H1 (cell line): ENCODE data around the gene GIT1. TPM values are rescaled to one million over a fixed set of nuclear protein-coding genes. Genes with fewer than 3 reads are reported as not detected.

ENCODE experiments used
- ASH2L ChIP-seq: fragments of 200-600, 300-600 bp; sonication (generic); IDR thresholded peaks from one replicate; pipeline ENCODE4 v1.7.1; 2017; ENCODE audit warnings: low read length
- BRCA1 ChIP-seq: IDR thresholded peaks from 2 replicates; pipeline ENCODE4 v1.6.1; 2012; ENCODE audit warnings: low read depth, low read length, improper control_type of control experiment
- EGR1 ChIP-seq: IDR thresholded peaks from 2 replicates; pipeline ENCODE4 v1.6.1; 2011; ENCODE audit warnings: low read depth, low read length, borderline replicate concordance
- GABPA ChIP-seq: IDR thresholded peaks from 2 replicates; pipeline ENCODE4 v1.6.1; 2011; ENCODE audit warnings: mild to moderate bottlenecking, low read length, moderate library complexity, borderline replicate concordance; ENCODE audit not compliant: insufficient read depth
- JUND ChIP-seq: IDR thresholded peaks from 2 replicates; pipeline ENCODE4 v1.6.1; 2011; ENCODE audit warnings: mild to moderate bottlenecking, improper control_type of control experiment, low read length
- NANOG ChIP-seq: IDR thresholded peaks from 2 replicates; pipeline ENCODE4 v1.6.1; 2011; ENCODE audit warnings: low read length, low read depth, mild to moderate bottlenecking, inconsistent platforms; ENCODE audit not compliant: insufficient read depth, poor library complexity, severe bottlenecking
- SIRT6 ChIP-seq: IDR thresholded peaks from one replicate; pipeline ENCODE4 v1.7.1; 2012; ENCODE audit warnings: low read length, inconsistent platforms
- ZNF274 ChIP-seq: IDR thresholded peaks from 2 replicates; pipeline ENCODE4 v1.7.0; 2012; ENCODE audit warnings: low read length, borderline replicate concordance; ENCODE audit errors: extremely low read depth
- polyA plus RNA-seq, 7 experiments: library from polyadenylated mRNA; depleted of rRNA in 3 of 7; stranded (reverse) in 5 of 7; unstranded in 2 of 7; fragments of >200 nt in 5 of 7; fragments of 200-250 nt in 2 of 7; gene quantifications; 1 replicate in 5 of 7; 2 replicates in 1 of 7; 4 replicates in 1 of 7; pipeline versions ENCODE4 v1.2.1 to v1.2.3, GENCODE V29; 2011 to 2013; ENCODE audit warnings: missing spikeins in 2 of 7, mixed read lengths in 2 of 7
- total RNA-seq: library from RNA; stranded (reverse); fragmentation: NEBNext Ultra II Directional; extraction: Animal tissue kit (Norgen Biotek cat#: 25700); gene quantifications from 2 replicates; pipeline ENCODE4 v1.2.1, GENCODE V29; 2021
- TF ChIP-seq, protein P1 (sequence below): fragments of 300-600 bp; sonication (generic); IDR thresholded peaks from 2 replicates; pipeline ENCODE4 v1.7.1; 2012; ENCODE audit warnings: low read length, moderate library complexity, mild to moderate bottlenecking, inconsistent platforms; ENCODE audit not compliant: insufficient replicate concordance
- TF ChIP-seq, protein P2 (sequence below): IDR thresholded peaks from 2 replicates; pipeline ENCODE4 v1.6.1; 2012; ENCODE audit warnings: inconsistent platforms

GIT1 gene
- total and polyA plus RNA-seq, 2 of the 8 experiments (the other 6 are each of a cell fraction or from before 2014, with no cell fraction given) = 62.4 to 63.0 TPM

DNA sequence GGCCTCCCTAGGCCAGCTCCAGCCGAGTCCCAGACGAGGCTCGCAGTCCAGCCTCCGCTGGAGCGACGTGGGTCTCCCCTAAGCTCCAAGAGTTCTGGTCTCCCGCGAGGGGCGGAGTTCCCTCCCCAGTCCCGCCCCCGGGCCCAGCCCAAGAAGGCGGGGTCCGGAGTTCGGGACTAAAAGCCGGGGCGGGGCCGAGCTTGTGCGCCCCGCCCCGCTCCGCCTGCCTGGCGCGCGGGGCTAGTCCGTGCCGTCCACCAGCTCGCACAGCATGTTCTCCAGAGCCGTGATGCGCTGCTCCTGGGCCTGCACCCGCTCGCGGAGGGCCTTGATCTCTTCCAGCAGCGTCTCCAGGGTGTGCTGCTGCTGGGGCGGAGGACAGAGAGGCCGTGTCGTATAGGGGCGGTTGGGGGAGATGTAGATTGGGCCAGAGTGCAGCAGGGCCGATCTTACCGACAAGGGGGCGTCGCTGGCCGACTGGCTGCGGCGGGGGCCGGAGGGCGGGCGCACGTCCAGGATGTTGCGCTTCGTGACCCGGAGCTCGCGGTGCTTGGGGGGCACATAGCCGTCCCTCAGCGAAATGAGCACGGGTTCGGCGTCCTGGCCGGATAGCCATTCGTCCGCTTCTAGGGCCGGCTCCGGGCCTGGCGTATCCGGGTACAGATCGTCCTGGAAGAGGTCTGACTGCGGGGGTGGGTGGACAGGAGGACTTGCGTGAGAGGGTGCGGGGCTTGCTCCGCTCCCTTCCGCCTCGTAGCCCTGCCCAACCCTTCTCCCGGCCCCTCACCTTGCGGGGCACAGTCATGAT, 26.2 kb upstream of the GIT1 start (continued):
- TF ChIP-seq, protein P1, sequence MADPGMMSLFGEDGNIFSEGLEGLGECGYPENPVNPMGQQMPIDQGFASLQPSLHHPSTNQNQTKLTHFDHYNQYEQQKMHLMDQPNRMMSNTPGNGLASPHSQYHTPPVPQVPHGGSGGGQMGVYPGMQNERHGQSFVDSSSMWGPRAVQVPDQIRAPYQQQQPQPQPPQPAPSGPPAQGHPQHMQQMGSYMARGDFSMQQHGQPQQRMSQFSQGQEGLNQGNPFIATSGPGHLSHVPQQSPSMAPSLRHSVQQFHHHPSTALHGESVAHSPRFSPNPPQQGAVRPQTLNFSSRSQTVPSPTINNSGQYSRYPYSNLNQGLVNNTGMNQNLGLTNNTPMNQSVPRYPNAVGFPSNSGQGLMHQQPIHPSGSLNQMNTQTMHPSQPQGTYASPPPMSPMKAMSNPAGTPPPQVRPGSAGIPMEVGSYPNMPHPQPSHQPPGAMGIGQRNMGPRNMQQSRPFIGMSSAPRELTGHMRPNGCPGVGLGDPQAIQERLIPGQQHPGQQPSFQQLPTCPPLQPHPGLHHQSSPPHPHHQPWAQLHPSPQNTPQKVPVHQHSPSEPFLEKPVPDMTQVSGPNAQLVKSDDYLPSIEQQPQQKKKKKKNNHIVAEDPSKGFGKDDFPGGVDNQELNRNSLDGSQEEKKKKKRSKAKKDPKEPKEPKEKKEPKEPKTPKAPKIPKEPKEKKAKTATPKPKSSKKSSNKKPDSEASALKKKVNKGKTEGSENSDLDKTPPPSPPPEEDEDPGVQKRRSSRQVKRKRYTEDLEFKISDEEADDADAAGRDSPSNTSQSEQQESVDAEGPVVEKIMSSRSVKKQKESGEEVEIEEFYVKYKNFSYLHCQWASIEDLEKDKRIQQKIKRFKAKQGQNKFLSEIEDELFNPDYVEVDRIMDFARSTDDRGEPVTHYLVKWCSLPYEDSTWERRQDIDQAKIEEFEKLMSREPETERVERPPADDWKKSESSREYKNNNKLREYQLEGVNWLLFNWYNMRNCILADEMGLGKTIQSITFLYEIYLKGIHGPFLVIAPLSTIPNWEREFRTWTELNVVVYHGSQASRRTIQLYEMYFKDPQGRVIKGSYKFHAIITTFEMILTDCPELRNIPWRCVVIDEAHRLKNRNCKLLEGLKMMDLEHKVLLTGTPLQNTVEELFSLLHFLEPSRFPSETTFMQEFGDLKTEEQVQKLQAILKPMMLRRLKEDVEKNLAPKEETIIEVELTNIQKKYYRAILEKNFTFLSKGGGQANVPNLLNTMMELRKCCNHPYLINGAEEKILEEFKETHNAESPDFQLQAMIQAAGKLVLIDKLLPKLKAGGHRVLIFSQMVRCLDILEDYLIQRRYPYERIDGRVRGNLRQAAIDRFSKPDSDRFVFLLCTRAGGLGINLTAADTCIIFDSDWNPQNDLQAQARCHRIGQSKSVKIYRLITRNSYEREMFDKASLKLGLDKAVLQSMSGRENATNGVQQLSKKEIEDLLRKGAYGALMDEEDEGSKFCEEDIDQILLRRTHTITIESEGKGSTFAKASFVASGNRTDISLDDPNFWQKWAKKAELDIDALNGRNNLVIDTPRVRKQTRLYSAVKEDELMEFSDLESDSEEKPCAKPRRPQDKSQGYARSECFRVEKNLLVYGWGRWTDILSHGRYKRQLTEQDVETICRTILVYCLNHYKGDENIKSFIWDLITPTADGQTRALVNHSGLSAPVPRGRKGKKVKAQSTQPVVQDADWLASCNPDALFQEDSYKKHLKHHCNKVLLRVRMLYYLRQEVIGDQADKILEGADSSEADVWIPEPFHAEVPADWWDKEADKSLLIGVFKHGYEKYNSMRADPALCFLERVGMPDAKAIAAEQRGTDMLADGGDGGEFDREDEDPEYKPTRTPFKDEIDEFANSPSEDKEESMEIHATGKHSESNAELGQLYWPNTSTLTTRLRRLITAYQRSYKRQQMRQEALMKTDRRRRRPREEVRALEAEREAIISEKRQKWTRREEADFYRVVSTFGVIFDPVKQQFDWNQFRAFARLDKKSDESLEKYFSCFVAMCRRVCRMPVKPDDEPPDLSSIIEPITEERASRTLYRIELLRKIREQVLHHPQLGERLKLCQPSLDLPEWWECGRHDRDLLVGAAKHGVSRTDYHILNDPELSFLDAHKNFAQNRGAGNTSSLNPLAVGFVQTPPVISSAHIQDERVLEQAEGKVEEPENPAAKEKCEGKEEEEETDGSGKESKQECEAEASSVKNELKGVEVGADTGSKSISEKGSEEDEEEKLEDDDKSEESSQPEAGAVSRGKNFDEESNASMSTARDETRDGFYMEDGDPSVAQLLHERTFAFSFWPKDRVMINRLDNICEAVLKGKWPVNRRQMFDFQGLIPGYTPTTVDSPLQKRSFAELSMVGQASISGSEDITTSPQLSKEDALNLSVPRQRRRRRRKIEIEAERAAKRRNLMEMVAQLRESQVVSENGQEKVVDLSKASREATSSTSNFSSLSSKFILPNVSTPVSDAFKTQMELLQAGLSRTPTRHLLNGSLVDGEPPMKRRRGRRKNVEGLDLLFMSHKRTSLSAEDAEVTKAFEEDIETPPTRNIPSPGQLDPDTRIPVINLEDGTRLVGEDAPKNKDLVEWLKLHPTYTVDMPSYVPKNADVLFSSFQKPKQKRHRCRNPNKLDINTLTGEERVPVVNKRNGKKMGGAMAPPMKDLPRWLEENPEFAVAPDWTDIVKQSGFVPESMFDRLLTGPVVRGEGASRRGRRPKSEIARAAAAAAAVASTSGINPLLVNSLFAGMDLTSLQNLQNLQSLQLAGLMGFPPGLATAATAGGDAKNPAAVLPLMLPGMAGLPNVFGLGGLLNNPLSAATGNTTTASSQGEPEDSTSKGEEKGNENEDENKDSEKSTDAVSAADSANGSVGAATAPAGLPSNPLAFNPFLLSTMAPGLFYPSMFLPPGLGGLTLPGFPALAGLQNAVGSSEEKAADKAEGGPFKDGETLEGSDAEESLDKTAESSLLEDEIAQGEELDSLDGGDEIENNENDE = no peak
- TF ChIP-seq ASH2L = peak; percentile 65
- TF ChIP-seq, protein P2, sequence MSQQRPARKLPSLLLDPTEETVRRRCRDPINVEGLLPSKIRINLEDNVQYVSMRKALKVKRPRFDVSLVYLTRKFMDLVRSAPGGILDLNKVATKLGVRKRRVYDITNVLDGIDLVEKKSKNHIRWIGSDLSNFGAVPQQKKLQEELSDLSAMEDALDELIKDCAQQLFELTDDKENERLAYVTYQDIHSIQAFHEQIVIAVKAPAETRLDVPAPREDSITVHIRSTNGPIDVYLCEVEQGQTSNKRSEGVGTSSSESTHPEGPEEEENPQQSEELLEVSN = no peak
- TF ChIP-seq BRCA1 = no peak
- no peak for TF ChIP-seq ZNF274
- no peak for TF ChIP-seq SIRT6
- no peak for TF ChIP-seq EGR1
- no peak for TF ChIP-seq NANOG
- TF ChIP-seq JUND = no peak
- TF ChIP-seq GABPA = peak; percentile 34; the same call in 1 of the 2 replicates
